Motor neuron (in vitro differentiated cells): ENCODE results near the gene BLOC1S4. TPM values are rescaled to one million over a fixed set of nuclear protein-coding genes. Genes with fewer than 3 reads are reported as not detected.
A peak's percentile ranks its signal among the peaks of the same experiment; 100 is the strongest.
"Not testable (repeated sequence)": the region's sequence is repeated elsewhere in the genome, so short reads cannot be mapped to it uniquely, and the experiment has no call there.

Experiments
- ATAC-seq, 8 experiments: fragments of 200-7000 bp; cut with Tn5 transposase; replicated peaks in 6 of 8; 2 replicates each; pipeline ENCODE4 v1.8.0; 2021; ENCODE audit warnings: mild to moderate bottlenecking in 8 of 8, moderate library complexity in 8 of 8
- H3K27ac ChIP-seq, 2 donors: fragments of 250-450 bp; sonication (Bioruptor Pico); 2 replicates each; pipeline ENCODE4 v1.9.0; 2021; ENCODE audit warnings: antibody characterized with exemption in 2 of 2, mild to moderate bottlenecking in 2 of 2, moderate library complexity in 1 of 2
- H3K4me1 ChIP-seq, 2 donors: fragments of 250-450 bp; sonication (Bioruptor Pico); replicated peaks in 1 of 2; 2 replicates each; pipeline ENCODE4 v1.6.1; 2021; ENCODE audit warnings: antibody characterized with exemption in 2 of 2, mild to moderate bottlenecking in 2 of 2, moderate library complexity in 1 of 2
- H3K4me3 ChIP-seq, 5 donors: fragments of 250-450 bp; sonication (Bioruptor Pico); 2 replicates each; pipeline ENCODE4 v1.9.0; 2021; ENCODE audit warnings: antibody characterized with exemption in 5 of 5, mild to moderate bottlenecking in 5 of 5, moderate library complexity in 4 of 5
- WGBS, 10 experiments: fragments of 450-650 bp; shearing (Covaris generic); methylation state at CpG; one replicate each; pipeline ENCODE4 v1.0.0; 2022; 5-methylcytosine and 5-hydroxymethylcytosine counted together
- in situ Hi-C, 9 experiments: fragments of 400-800 bp; cut with MboI; loops; one replicate each; pipeline ENCODE4 v1.15.0; 2021; ENCODE audit warnings: low sequenced_read_pairs in 9 of 9, low pct_unique_long_range_greater_than_20kb in 2 of 9; ENCODE audit not compliant: unreplicated experiment in 9 of 9
- total RNA-seq, 8 experiments: library from RNA; unstranded; fragments of 300-600 nt; gene quantifications; 2 replicates each; pipeline versions ENCODE4 v1.2.3 to v1.2.4, GENCODE V29; 2022

BLOC1S4 gene
- total RNA-seq, 8 experiments from 2014 or later: 11.6 to 23.0 (median 14.6) TPM

GRCh38 chr4:6751611-6752485, 35.9 kb downstream of the BLOC1S4 start:
- ATAC-seq: no peak
- H3K4me3 ChIP-seq: no peak overlapping the region
- H3K27ac ChIP-seq: no peak overlapping the region
- H3K4me1 ChIP-seq: peaks cover 4 to 7% of the 10 kb centered on the region in 2 donors
- 67 to 93% (median 78%) methylated on average over 2 to 16 of the region's 18 CpGs; no CpG with 5 or more reads in 1 of the 10 experiments for WGBS, 10 experiments
- in situ Hi-C loops: no loop called here

GRCh38 chr4:6752486-6752829, 36.5 kb downstream of the BLOC1S4 start:
- in situ Hi-C loops: no loop called here
- ATAC-seq: no peak
- 80 to 100% (median 98%) methylated on average over 1 to 6 of the region's 6 CpGs; no CpG with 5 or more reads in 1 of the 10 experiments for WGBS, 10 experiments

GRCh38 chr4:6753103-6753560, 37.2 kb downstream of the BLOC1S4 start:
- Histone ChIP-seq H3K4me3 (no peak overlapping the region), H3K4me1 (peaks cover 4 to 7% of the 10 kb centered on the region in 2 donors), H3K27ac (no peak overlapping the region)
- in situ Hi-C loops: no loop called here
- ATAC-seq: no peak
- WGBS, 10 experiments: 69 to 90% (median 82%) methylated on average over 1 to 10 of the region's 18 CpGs; no CpG with 5 or more reads in 4 of the 10 experiments

More at GRCh38 chr4:6752486-6752829, 36.5 kb downstream of the BLOC1S4 start:
- Histone ChIP-seq H3K4me1 (peaks cover 4 to 7% of the 10 kb centered on the region in 2 donors), H3K27ac (no peak overlapping the region), H3K4me3 (no peak overlapping the region)

- in situ Hi-C loops: no loop called here
- ATAC-seq: no peak
- Histone ChIP-seq H3K4me3 (no peak overlapping the region), H3K27ac (no peak overlapping the region), H3K4me1 (peaks cover 4 to 7% of the 10 kb centered on the region in 2 donors)
- WGBS, 10 experiments: 40 to 100% (median 80%) methylated on average over 2 to 9 of the region's 9 CpGs; no CpG with 5 or more reads in 2 of the 10 experiments
Observed at GRCh38 chr4:6753891-6754290, 37.9 kb downstream of the BLOC1S4 start.

GRCh38 chr4:6754481-6755087, 38.6 kb downstream of the BLOC1S4 start:
- WGBS, 10 experiments: 56 to 100% (median 86%) methylated on average over 1 to 3 of the region's 3 CpGs; no CpG with 5 or more reads in 3 of the 10 experiments
- Histone ChIP-seq H3K4me1 (peaks cover under 1 to 1% of the 10 kb centered on the region in 2 donors), H3K27ac (no peak overlapping the region), H3K4me3 (no peak overlapping the region)
- in situ Hi-C loops: no loop called here
- ATAC-seq: no peak

GRCh38 chr4:6755088-6755753, 39.2 kb downstream of the BLOC1S4 start:
- ATAC-seq: no peak
- Histone ChIP-seq H3K4me3 (no peak overlapping the region), H3K4me1 (no peaks in the 10 kb centered on the region), H3K27ac (no peak overlapping the region)
- 70 to 97% (median 90%) methylated on average over 2 to 5 of the region's 5 CpGs; no CpG with 5 or more reads in 4 of the 10 experiments for WGBS, 10 experiments
- in situ Hi-C loops: no loop called here

- in situ Hi-C loops, H3K4me3 ChIP-seq, H3K27ac ChIP-seq, H3K4me1 ChIP-seq: not testable (repeated sequence)
- ATAC-seq: peak in 1 of 8 experiments; percentile 38
- WGBS, 10 experiments: 50 to 100% (median 83%) methylated on average over 1 of the region's 6 CpGs; no CpG with 5 or more reads in 5 of the 10 experiments
Observed at GRCh38 chr4:6756345-6756744, 40.4 kb downstream of the BLOC1S4 start.

GRCh38 chr4:6758728-6759127, 42.8 kb downstream of the BLOC1S4 start:
- H3K27ac ChIP-seq: no peak overlapping the region
- H3K4me3 ChIP-seq: no peak overlapping the region
- ATAC-seq: no peak
- no peaks in the 10 kb centered on the region for H3K4me1 ChIP-seq
- 0 to 100% (median 93%) methylated on average over 1 to 4 of the region's 4 CpGs; no CpG with 5 or more reads in 2 of the 10 experiments for WGBS, 10 experiments
- in situ Hi-C loops: no loop called here

GRCh38 chr4:6760865-6761264, 44.9 kb downstream of the BLOC1S4 start:
- no peak overlapping the region for H3K4me3 ChIP-seq
- H3K27ac ChIP-seq: no peak overlapping the region
- WGBS, 10 experiments: 43 to 100% (median 83%) methylated on average over 1 to 3 of the region's 9 CpGs; no CpG with 5 or more reads in 4 of the 10 experiments
- H3K4me1 ChIP-seq: no peaks in the 10 kb centered on the region
- ATAC-seq: no peak
- in situ Hi-C loops: no loop called here

- no peaks in the 10 kb centered on the region for H3K4me1 ChIP-seq
- in situ Hi-C loops: no loop called here
- H3K27ac ChIP-seq: no peak overlapping the region
- no peak overlapping the region for H3K4me3 ChIP-seq
- WGBS, 10 experiments: 20 to 100% (median 75%) methylated on average over 3 to 6 of the region's 35 CpGs; no CpG with 5 or more reads in 5 of the 10 experiments
- ATAC-seq: peak; percentile 19 to 81 (median 37)
Observed at GRCh38 chr4:6761649-6762615, 46.0 kb downstream of the BLOC1S4 start.

GRCh38 chr4:6763330-6763851, 47.4 kb downstream of the BLOC1S4 start:
- no peak overlapping the region for H3K27ac ChIP-seq
- WGBS, 10 experiments: 72 to 100% (median 90%) methylated on average over 1 to 14 of the region's 16 CpGs; no CpG with 5 or more reads in 4 of the 10 experiments
- H3K4me3 ChIP-seq: no peak overlapping the region
- peak in 2 of 8 experiments; percentile 30 to 69 for ATAC-seq
- in situ Hi-C loops: no loop called here
- H3K4me1 ChIP-seq: peaks cover 0 to 3% of the 10 kb centered on the region in 2 donors
